GM13977 (cell line): ENCODE measurements around the gene POMGNT1.
"Not testable (repeated sequence)": the region's sequence is repeated elsewhere in the genome, so short reads cannot be mapped to it uniquely, and the experiment has no call there.

Experiments used
- DNase-seq: peaks from one replicate; pipeline ENCODE4 v3.0.0; 2012; ENCODE audit warnings: low spot score
- in situ Hi-C: fragments of 300-500 bp; cut with MboI; formaldehyde crosslinking; loops from one replicate; pipeline ENCODE4 v1.12.0; 2022; ENCODE audit warnings: low sequenced_read_pairs, low pct_unique_long_range_greater_than_20kb, mixed read lengths, inconsistent platforms; ENCODE audit not compliant: unreplicated experiment
- TF ChIP-seq, protein P1 (sequence below): IDR thresholded peaks from 2 replicates; pipeline ENCODE4 v1.5.1; 2012; ENCODE audit warnings: mild to moderate bottlenecking, control low read depth; ENCODE audit not compliant: insufficient read depth; ENCODE audit errors: extremely low read depth, missing control alignments

POMGNT1 gene

DNA sequence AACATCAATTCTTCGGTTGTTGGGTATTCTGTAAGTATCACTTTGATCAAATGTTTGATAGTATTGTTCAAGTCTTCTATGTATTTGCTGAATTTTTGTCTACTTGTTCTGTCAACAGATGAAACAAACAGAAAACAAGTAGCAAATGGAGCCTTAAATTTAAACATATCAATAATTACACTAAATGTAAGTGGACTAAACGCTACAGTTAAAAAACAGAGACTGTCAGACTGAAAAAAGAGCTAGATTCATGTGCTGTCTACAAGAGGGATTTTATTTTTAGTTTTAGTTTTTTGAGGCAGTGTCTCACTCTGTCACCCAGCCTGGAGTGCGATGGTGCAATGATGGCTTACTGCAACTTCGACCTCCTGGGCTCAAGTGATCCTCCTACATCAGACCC, 38.6 kb upstream of the POMGNT1 start:
- in situ Hi-C loops, result no loop called here
- no peak for DNase-seq
- TF ChIP-seq, protein P1, sequence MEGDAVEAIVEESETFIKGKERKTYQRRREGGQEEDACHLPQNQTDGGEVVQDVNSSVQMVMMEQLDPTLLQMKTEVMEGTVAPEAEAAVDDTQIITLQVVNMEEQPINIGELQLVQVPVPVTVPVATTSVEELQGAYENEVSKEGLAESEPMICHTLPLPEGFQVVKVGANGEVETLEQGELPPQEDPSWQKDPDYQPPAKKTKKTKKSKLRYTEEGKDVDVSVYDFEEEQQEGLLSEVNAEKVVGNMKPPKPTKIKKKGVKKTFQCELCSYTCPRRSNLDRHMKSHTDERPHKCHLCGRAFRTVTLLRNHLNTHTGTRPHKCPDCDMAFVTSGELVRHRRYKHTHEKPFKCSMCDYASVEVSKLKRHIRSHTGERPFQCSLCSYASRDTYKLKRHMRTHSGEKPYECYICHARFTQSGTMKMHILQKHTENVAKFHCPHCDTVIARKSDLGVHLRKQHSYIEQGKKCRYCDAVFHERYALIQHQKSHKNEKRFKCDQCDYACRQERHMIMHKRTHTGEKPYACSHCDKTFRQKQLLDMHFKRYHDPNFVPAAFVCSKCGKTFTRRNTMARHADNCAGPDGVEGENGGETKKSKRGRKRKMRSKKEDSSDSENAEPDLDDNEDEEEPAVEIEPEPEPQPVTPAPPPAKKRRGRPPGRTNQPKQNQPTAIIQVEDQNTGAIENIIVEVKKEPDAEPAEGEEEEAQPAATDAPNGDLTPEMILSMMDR, result no peak

DNA sequence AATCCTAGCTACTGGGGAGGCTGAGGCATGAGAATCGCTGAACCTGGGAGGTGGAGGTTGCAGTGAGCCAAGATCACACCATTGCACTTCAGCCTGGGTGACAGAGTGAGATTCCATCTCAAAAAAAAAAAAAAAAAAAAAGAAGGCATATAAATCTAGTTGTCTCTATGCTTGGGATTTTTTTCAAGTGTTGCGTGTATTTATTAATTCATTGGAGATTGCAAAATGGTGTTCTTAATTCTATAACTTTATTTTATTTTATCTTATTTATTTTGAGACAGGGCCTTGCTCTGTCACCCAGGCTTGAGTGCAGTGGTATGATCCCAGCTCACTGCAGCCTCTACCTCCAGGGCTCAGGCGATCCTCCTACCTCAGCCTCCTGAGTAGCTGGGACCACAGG, 33.0 kb upstream of the POMGNT1 start:
- DNase-seq, in situ Hi-C loops: not testable (repeated sequence)

DNA sequence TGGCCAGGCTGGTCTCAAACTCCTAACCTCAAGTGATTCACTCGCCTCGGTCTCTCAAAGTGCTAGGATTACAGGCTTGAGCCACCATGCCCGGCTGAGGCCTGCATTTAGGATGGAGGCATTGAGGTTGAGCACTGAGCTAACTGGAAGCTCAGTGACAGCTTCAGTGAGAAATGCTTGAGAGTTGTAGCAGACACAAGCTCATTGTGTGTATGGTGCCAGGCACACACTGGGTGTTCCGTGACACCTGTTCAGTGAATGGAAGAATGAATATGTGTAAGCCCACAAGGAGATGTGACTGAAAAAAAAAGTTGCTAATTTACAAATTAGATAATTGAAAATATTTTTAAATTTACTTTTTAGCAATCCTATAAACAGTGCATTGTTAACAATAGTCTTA, 26.7 kb upstream of the POMGNT1 start:
- DNase-seq, result no peak
- in situ Hi-C loops, result no loop called here
- TF ChIP-seq, protein P1, result no peak

DNA sequence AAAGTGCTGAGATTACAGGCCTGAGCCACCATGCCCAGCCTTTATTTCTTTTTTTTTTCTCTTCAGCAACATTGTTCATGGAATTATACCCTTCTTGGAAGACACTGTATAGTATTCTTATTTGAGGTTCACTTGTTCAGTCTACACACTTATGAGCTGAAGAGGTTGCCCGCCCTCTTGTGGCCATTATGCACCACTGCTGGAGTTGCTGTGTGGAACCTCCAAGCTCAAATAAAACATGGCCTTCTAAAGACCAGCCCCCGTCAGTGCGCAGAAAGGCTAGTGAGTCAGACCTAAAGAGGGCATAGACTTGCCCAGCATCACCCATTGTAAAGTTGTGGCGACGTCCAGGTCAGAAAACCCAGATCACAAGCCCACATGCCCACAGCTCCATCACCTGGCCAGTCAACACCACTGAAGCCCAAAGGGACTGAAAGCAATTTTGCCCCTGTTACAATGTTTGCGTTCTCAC, 25.3 kb upstream of the POMGNT1 start:
- in situ Hi-C loops, result no loop called here
- TF ChIP-seq, protein P1, result peak; percentile 97
- DNase-seq, result peak; percentile 74

DNA sequence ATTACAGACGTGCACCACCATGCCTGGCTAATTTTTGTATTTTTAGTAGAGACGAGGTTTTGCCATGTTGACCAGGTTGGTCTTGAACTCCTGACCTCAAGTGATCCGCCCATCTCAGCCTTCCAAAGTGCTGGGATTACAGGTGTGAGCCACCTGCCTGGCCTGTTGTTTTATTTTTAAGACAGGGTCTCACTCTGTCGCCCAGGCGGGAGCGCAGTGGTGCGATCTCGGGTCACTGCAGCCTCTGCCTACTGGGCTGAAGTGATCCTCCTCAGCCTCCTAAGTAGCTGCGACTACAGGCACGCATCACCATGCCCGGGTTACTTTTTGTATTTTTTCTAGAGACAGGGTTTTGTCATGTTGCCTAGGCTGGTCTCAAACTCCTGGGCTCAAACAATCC, 24.8 kb upstream of the POMGNT1 start:
- in situ Hi-C loops, result not testable (repeated sequence)

DNA sequence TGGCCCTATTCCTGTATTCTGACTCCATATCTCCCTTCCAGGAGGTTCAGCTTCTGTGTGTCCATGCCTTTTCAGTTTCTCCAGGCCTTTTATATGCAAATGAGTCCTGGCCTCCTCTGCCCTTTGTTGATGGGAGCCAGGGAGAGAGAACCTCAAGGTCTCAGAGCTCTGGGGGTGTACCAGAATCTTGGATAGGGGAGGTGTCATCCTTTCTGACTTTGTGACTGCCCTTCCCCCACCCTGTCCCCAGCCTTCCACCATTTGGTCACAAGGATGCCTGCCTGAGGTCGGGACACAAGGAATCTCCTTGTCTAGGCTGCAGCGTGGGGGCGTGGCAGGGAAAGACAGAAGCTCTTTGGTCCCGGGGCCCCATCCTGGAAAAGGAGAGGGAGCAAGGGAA, 23.5 kb upstream of the POMGNT1 start:
- in situ Hi-C loops, result no loop called here
- no peak for DNase-seq
- TF ChIP-seq, protein P1, result no peak

More for the DNA sequence above, 24.8 kb upstream of the POMGNT1 start:
- not testable (repeated sequence) for DNase-seq

DNA sequence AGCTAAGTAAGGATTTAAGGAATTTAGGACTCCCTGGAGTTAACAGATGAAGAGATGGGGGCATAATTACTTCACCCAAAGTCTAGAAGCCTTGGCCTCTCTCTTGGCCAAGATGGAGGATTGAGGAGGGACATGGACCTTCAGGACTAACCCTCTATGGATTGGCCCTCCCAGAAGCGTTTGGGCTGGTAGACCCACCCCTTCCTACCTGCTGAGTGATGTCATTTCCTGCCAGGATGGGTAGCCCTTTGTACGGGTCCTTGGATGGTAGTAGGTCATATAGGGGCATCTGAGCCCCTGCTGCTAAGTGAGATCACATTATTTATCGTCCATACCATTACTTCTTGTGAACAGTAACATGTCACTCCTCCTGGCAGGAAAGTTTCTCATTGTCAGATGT, 22.6 kb upstream of the POMGNT1 start:
- no peak for DNase-seq
- in situ Hi-C loops, result no loop called here
- TF ChIP-seq, protein P1, result no peak
